Measurements from ENCODE around the gene DMTF1.

DNA sequence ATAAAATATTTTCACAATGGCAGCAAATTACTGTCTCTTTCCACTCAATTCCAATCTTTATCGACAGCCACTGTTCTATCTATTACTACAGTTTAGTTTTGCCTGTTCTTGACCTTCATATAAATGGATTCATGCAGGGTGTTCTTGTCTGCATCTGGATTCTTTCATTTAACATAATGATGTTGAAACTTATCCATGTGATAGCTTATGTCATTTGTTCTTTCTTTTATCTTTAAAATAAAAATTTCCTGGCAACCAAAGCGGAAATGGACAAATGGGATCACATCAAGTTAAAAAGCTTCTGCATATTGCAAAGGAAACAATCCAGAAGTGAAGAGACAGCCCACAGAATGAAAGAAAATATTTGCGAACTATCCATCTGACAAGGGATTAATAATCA, 20.5 kb upstream of the DMTF1 start:
- TF ChIP-seq CTCF (conservative IDR thresholded peaks at IDR 0.05; ENCODE audit: low read length) = no peak
- no peak for TF ChIP-seq EZH2phosphoT487 (IDR thresholded peaks at IDR 0.05; ENCODE audit: borderline replicate concordance, low read depth, low read length)
